ENCODE results near the gene CBX3.

The CBX3 gene

GRCh38 chr7:26157520-26158105 is 43.9 kb upstream of the CBX3 start:
- WGBS (ENCODE audit: extremely low coverage, insufficient coverage, insufficient read length), result no CpG with 5 or more reads among the region's 4 CpGs

GRCh38 chr7:26159243-26159642 is 42.3 kb upstream of the CBX3 start:
- Histone ChIP-seq H3K9me3 (ENCODE audit: insufficient read depth, low read depth, low read length) (no peaks in the 10 kb centered on the region), H3K36me3 (ENCODE audit: control insufficient read depth in 1 of 2, insufficient read depth in 2 of 2, low read length in 2 of 2) (no peaks in the 10 kb centered on the region), H3K23ac (ENCODE audit: low read length) (no peak overlapping the region), H3K9ac (ENCODE audit: low read length) (no peak overlapping the region), H3K79me2 (ENCODE audit: control insufficient read depth, insufficient read depth, low read length, poor library complexity) (peaks cover 4% of the 10 kb centered on the region), H3K14ac (ENCODE audit: low read length) (no peak overlapping the region), H3K27me3 (ENCODE audit: insufficient read depth, low read length) (no peaks in the 10 kb centered on the region), H4K91ac (ENCODE audit: low read depth, low read length) (no peak overlapping the region), H3K4me1 (ENCODE audit: control insufficient read depth in 1 of 2, insufficient read depth in 2 of 2, low read length in 2 of 2) (peaks cover 14 to 31% of the 10 kb centered on the region in 2 experiments), H3K18ac (ENCODE audit: low read length) (no peak overlapping the region), H4K12ac (ENCODE audit: low read depth, low read length) (no peak overlapping the region), H2BK12ac (ENCODE audit: low read length) (no peak overlapping the region), H3K4me3 (ENCODE audit: low read depth, low read length) (no peak overlapping the region), H3K4me2 (ENCODE audit: low read length) (peak overlapping the region; percentile 28), H3K4ac (ENCODE audit: low read depth, low read length) (peak overlapping the region; percentile 56), H2AFZ (ENCODE audit: insufficient read depth, low read length, poor library complexity) (no peak overlapping the region), H2BK120ac (ENCODE audit: insufficient read depth, low read length, poor library complexity) (no peak overlapping the region), H3K79me1 (ENCODE audit: low read length) (peaks cover 9% of the 10 kb centered on the region), H2BK5ac (ENCODE audit: low read depth, low read length, poor library complexity) (no peak overlapping the region), H2AK5ac (ENCODE audit: low read length) (no peak overlapping the region), H3K27ac (ENCODE audit: low read depth, low read length) (peak overlapping the region; percentile 36), H4K8ac (ENCODE audit: low read depth, low read length) (no peak overlapping the region)
- DNase-seq, result peak in 1 of 2 donors; percentile 90
- WGBS (ENCODE audit: extremely low coverage, insufficient coverage, insufficient read length), result no CpG with 5 or more reads among the region's 2 CpGs

More at GRCh38 chr7:26157520-26158105, 43.9 kb upstream of the CBX3 start:
- no peak overlapping the region for H4K91ac ChIP-seq (ENCODE audit: low read depth, low read length)
- H3K27me3 ChIP-seq (ENCODE audit: insufficient read depth, low read length), result peaks cover under 1% of the 10 kb centered on the region
- no peak overlapping the region for H4K8ac ChIP-seq (ENCODE audit: low read depth, low read length)
- peaks cover 18% of the 10 kb centered on the region for H3K79me1 ChIP-seq (ENCODE audit: low read length)
- no peak overlapping the region for H3K14ac ChIP-seq (ENCODE audit: low read length)
- no peak overlapping the region for H3K23ac ChIP-seq (ENCODE audit: low read length)
- no peak overlapping the region for H2BK12ac ChIP-seq (ENCODE audit: low read length)
- no peak overlapping the region for H3K18ac ChIP-seq (ENCODE audit: low read length)
- H3K4me3 ChIP-seq (ENCODE audit: low read depth, low read length), result no peak overlapping the region
- H3K4me1 ChIP-seq (ENCODE audit: control insufficient read depth in 1 of 2, insufficient read depth in 2 of 2, low read length in 2 of 2), result peaks cover 18 to 42% of the 10 kb centered on the region in 2 experiments
- no peak overlapping the region for H3K4me2 ChIP-seq (ENCODE audit: low read length)
- H3K9ac ChIP-seq (ENCODE audit: low read length), result no peak overlapping the region
- H3K36me3 ChIP-seq (ENCODE audit: control insufficient read depth in 1 of 2, insufficient read depth in 2 of 2, low read length in 2 of 2), result no peaks in the 10 kb centered on the region
- no peak overlapping the region for H2AFZ ChIP-seq (ENCODE audit: insufficient read depth, low read length, poor library complexity)
- H2BK5ac ChIP-seq (ENCODE audit: low read depth, low read length, poor library complexity), result no peak overlapping the region
- H4K12ac ChIP-seq (ENCODE audit: low read depth, low read length), result no peak overlapping the region
- peak overlapping the region; percentile 18 for H2BK120ac ChIP-seq (ENCODE audit: insufficient read depth, low read length, poor library complexity)
- peak; percentile 77 to 93 for DNase-seq
- no peak overlapping the region for H3K4ac ChIP-seq (ENCODE audit: low read depth, low read length)
- no peak overlapping the region for H2AK5ac ChIP-seq (ENCODE audit: low read length)
- H3K9me3 ChIP-seq (ENCODE audit: insufficient read depth, low read depth, low read length), result peaks cover 5% of the 10 kb centered on the region
- peaks cover 4% of the 10 kb centered on the region for H3K79me2 ChIP-seq (ENCODE audit: control insufficient read depth, insufficient read depth, low read length, poor library complexity)
- H3K27ac ChIP-seq (ENCODE audit: low read depth, low read length), result no peak overlapping the region

GRCh38 chr7:26160896-26161295 is 40.6 kb upstream of the CBX3 start:
- H3K27me3 ChIP-seq (ENCODE audit: insufficient read depth, low read length), result no peaks in the 10 kb centered on the region
- no peak overlapping the region for H2AFZ ChIP-seq (ENCODE audit: insufficient read depth, low read length, poor library complexity)
- no peak for DNase-seq
- H4K12ac ChIP-seq (ENCODE audit: low read depth, low read length), result no peak overlapping the region
- H3K79me1 ChIP-seq (ENCODE audit: low read length), result peaks cover 9% of the 10 kb centered on the region
- no peak overlapping the region for H2BK120ac ChIP-seq (ENCODE audit: insufficient read depth, low read length, poor library complexity)
- H3K27ac ChIP-seq (ENCODE audit: low read depth, low read length), result no peak overlapping the region
- no peak overlapping the region for H3K18ac ChIP-seq (ENCODE audit: low read length)
- no peak overlapping the region for H2AK5ac ChIP-seq (ENCODE audit: low read length)
- no peak overlapping the region for H2BK5ac ChIP-seq (ENCODE audit: low read depth, low read length, poor library complexity)
- no CpG with 5 or more reads among the region's 2 CpGs for WGBS (ENCODE audit: extremely low coverage, insufficient coverage, insufficient read length)
- H3K9ac ChIP-seq (ENCODE audit: low read length), result no peak overlapping the region
- H3K4ac ChIP-seq (ENCODE audit: low read depth, low read length), result no peak overlapping the region
- no peaks in the 10 kb centered on the region for H3K9me3 ChIP-seq (ENCODE audit: insufficient read depth, low read depth, low read length)
- no peak overlapping the region for H3K14ac ChIP-seq (ENCODE audit: low read length)
- no peaks in the 10 kb centered on the region for H3K36me3 ChIP-seq (ENCODE audit: control insufficient read depth in 1 of 2, insufficient read depth in 2 of 2, low read length in 2 of 2)
- H4K8ac ChIP-seq (ENCODE audit: low read depth, low read length), result no peak overlapping the region
- H3K79me2 ChIP-seq (ENCODE audit: control insufficient read depth, insufficient read depth, low read length, poor library complexity), result peaks cover 4% of the 10 kb centered on the region
- H3K4me3 ChIP-seq (ENCODE audit: low read depth, low read length), result no peak overlapping the region
- no peak overlapping the region for H3K4me2 ChIP-seq (ENCODE audit: low read length)
- H2BK12ac ChIP-seq (ENCODE audit: low read length), result no peak overlapping the region
- no peak overlapping the region for H4K91ac ChIP-seq (ENCODE audit: low read depth, low read length)
- peaks cover 9 to 23% of the 10 kb centered on the region in 2 experiments for H3K4me1 ChIP-seq (ENCODE audit: control insufficient read depth in 1 of 2, insufficient read depth in 2 of 2, low read length in 2 of 2)
- no peak overlapping the region for H3K23ac ChIP-seq (ENCODE audit: low read length)

GRCh38 chr7:26162431-26162830 is 39.1 kb upstream of the CBX3 start:
- no peak overlapping the region for H3K4me3 ChIP-seq (ENCODE audit: low read depth, low read length)
- H2AFZ ChIP-seq (ENCODE audit: insufficient read depth, low read length, poor library complexity), result no peak overlapping the region
- H3K18ac ChIP-seq (ENCODE audit: low read length), result no peak overlapping the region
- H3K27me3 ChIP-seq (ENCODE audit: insufficient read depth, low read length), result no peaks in the 10 kb centered on the region
- peaks cover 10% of the 10 kb centered on the region for H3K79me1 ChIP-seq (ENCODE audit: low read length)
- H3K9ac ChIP-seq (ENCODE audit: low read length), result no peak overlapping the region
- no peaks in the 10 kb centered on the region for H3K9me3 ChIP-seq (ENCODE audit: insufficient read depth, low read depth, low read length)
- no peak for DNase-seq
- H4K8ac ChIP-seq (ENCODE audit: low read depth, low read length), result no peak overlapping the region
- H4K12ac ChIP-seq (ENCODE audit: low read depth, low read length), result no peak overlapping the region
- no peak overlapping the region for H2BK120ac ChIP-seq (ENCODE audit: insufficient read depth, low read length, poor library complexity)
- H3K4me1 ChIP-seq (ENCODE audit: control insufficient read depth in 1 of 2, insufficient read depth in 2 of 2, low read length in 2 of 2), result peaks cover 14 to 28% of the 10 kb centered on the region in 2 experiments
- no peak overlapping the region for H3K27ac ChIP-seq (ENCODE audit: low read depth, low read length)
- no peak overlapping the region for H2AK5ac ChIP-seq (ENCODE audit: low read length)
- no peak overlapping the region for H3K23ac ChIP-seq (ENCODE audit: low read length)
- H3K4me2 ChIP-seq (ENCODE audit: low read length), result no peak overlapping the region
- no peak overlapping the region for H4K91ac ChIP-seq (ENCODE audit: low read depth, low read length)
- no peak overlapping the region for H3K14ac ChIP-seq (ENCODE audit: low read length)
- no peak overlapping the region for H2BK12ac ChIP-seq (ENCODE audit: low read length)
- H3K4ac ChIP-seq (ENCODE audit: low read depth, low read length), result no peak overlapping the region
- H2BK5ac ChIP-seq (ENCODE audit: low read depth, low read length, poor library complexity), result no peak overlapping the region
- no CpG with 5 or more reads among the region's 2 CpGs for WGBS (ENCODE audit: extremely low coverage, insufficient coverage, insufficient read length)
- H3K79me2 ChIP-seq (ENCODE audit: control insufficient read depth, insufficient read depth, low read length, poor library complexity), result peaks cover 4% of the 10 kb centered on the region
- no peaks in the 10 kb centered on the region for H3K36me3 ChIP-seq (ENCODE audit: control insufficient read depth in 1 of 2, insufficient read depth in 2 of 2, low read length in 2 of 2)
